ENCODE data around the gene UBE2L3.
A peak's percentile ranks its signal among the peaks of the same experiment; 100 is the strongest.

UBE2L3 gene

GRCh38 chr22:21623648-21623970, 56.1 kb downstream of the UBE2L3 start:
- no peak for DNase-seq
- no peaks in the 10 kb centered on the region for H3K9me3 Mint-ChIP-seq
- CTCF ChIA-PET, result interaction anchor here (0.7 to 3.1 kb wide), 3 partner anchors 8 to 19 kb away, joined by 3 to 12 read pairs (median 3); partner anchors contain the start of gene SDF2L1
- peaks cover 19% of the 10 kb centered on the region for H3K4me1 Mint-ChIP-seq
- no peak overlapping the region for H3K4me3 Mint-ChIP-seq
- H3K36me3 Mint-ChIP-seq, result peaks cover 39% of the 10 kb centered on the region
- no peak overlapping the region for H3K27ac Mint-ChIP-seq
- H3K27me3 Mint-ChIP-seq, result no peaks in the 10 kb centered on the region

DNA sequence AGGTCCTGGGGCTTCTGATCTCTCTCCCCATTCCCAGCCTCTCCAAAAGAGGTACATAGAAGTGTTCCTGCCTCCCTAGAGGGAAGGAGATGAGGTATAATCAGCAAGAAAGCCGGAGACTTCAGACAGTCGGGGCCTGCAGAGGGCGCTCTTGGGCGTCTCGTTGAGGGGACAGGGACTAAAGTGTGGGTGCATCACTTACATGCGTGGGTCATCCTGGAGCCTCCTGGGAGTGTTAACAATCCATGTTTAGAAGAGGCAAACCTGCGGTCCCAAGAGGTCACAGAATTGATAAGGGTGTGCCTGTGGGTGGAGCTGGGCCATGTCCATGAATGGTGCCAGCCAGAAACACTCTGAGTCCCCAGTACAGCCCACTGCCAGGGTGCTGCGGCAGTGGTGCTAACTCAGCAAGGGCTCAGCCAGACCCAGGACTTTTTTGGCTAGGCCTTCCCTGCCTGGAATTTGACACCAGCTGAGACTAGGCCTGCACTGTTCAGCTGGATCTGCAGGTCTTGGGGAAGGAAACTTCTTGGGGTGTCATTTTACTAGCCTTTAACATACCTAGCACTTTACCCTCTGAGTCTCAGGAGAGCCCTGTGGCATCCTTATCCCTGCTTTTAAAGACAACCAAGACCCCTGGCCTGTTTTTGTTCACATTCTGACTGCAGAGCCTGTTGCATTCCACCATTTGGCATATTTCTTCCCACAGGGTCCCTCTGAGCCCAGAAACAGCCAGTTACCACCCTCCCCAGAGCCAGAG, 56.8 kb downstream of the UBE2L3 start:
- peak; percentile 56 for DNase-seq
- H3K27ac Mint-ChIP-seq, result peak overlapping the region; percentile 49
- peaks cover 39% of the 10 kb centered on the region for H3K36me3 Mint-ChIP-seq
- H3K4me3 Mint-ChIP-seq, result no peak overlapping the region
- no peaks in the 10 kb centered on the region for H3K27me3 Mint-ChIP-seq
- H3K4me1 Mint-ChIP-seq, result peaks cover 21% of the 10 kb centered on the region
- H3K9me3 Mint-ChIP-seq, result no peaks in the 10 kb centered on the region
- CTCF ChIA-PET, result interaction anchor here (1.5 to 3.1 kb wide), 2 partner anchors 12 to 18 kb away, joined by 3 to 12 read pairs; partner anchors contain the start of gene SDF2L1

GRCh38 chr22:21624880-21625791, 57.6 kb downstream of the UBE2L3 start:
- no peaks in the 10 kb centered on the region for H3K9me3 Mint-ChIP-seq
- peaks cover 21% of the 10 kb centered on the region for H3K4me1 Mint-ChIP-seq
- no peak for DNase-seq
- H3K27ac Mint-ChIP-seq, result peak overlapping the region; percentile 49
- H3K4me3 Mint-ChIP-seq, result no peak overlapping the region
- CTCF ChIA-PET, result interaction anchor here (1.5 to 3.1 kb wide), 2 partner anchors 11 to 17 kb away, joined by 3 to 12 read pairs; partner anchors contain the start of gene SDF2L1
- H3K36me3 Mint-ChIP-seq, result peaks cover 38% of the 10 kb centered on the region
- H3K27me3 Mint-ChIP-seq, result no peaks in the 10 kb centered on the region

DNA sequence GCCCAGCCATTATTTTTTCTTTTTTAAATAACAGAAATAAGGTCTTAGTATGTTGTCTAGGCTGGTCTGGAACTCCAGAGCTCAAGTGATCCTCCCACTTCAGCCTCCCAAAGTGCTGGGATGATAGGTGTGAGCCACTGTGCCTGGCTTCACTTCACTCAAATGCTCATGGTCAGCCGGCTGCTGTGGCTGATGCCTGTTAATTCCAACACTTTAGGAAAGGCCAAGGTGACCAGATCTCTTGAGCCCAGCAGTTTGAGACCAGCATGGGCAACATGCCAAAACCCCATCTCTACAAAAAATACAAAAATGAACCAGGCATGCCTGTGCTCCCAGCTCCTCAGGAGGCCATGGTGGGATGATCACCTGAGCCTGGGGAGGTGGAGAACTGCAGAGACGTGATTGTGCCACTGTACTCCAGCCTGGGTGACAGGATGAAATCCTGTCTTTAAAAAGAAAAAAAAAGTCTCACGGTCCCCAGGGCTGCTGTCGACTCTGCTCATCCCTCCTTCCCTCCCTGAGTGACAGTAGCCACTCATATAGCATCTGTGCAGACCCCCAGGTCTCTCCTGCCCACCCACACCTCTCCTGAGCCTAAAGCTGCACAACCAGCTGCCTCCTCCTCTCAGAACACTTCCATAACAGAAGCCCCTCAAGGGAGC, 58.7 kb downstream of the UBE2L3 start:
- no peaks in the 10 kb centered on the region for H3K9me3 Mint-ChIP-seq
- H3K27me3 Mint-ChIP-seq, result no peaks in the 10 kb centered on the region
- no peak overlapping the region for H3K4me3 Mint-ChIP-seq
- CTCF ChIA-PET, result interaction anchor here (1.0 to 1.3 kb wide), 2 partner anchors 17 to 20 kb away, joined by 3 read pairs; no protein-coding TSS in a partner anchor
- H3K27ac Mint-ChIP-seq, result no peak overlapping the region
- H3K4me1 Mint-ChIP-seq, result peaks cover 27% of the 10 kb centered on the region
- peaks cover 38% of the 10 kb centered on the region for H3K36me3 Mint-ChIP-seq
- no peak for DNase-seq

DNA sequence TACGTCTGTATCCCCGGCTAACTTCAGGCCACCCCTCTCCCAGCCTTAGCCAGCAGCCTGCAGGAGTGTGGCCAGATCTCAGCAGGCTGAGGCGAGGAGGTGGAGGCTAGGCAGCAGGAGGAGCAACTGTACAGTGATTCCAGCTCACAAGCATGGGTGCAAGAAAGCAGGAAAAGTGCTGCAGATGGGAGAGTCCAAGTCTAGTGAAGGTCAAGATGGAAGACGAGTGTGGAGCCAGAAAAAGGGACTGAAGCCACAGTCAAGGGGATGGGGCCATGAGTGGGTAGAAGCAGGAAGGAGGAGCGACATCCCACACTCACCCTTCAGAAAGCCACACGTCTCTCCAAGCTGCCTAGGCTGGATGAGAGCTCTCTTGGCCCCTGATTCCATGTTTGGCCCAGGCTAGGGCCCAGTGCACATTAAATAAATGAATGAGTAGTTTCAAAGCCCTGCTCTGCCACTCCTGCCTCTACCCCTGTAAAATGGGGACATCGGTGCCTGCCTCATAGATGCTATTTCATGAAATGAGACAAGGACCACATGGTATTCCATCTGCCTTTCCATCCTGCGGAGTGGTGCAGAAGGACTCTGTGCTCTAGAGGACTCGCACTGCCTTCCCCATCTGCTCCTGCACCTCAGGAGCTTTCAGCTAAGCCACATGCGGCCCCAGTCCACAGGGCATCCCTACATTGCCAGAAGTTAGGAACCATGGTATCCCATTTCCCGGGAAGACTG, 59.4 kb downstream of the UBE2L3 start:
- peaks cover 30% of the 10 kb centered on the region for H3K4me1 Mint-ChIP-seq
- H3K9me3 Mint-ChIP-seq, result no peaks in the 10 kb centered on the region
- peaks cover 38% of the 10 kb centered on the region for H3K36me3 Mint-ChIP-seq
- CTCF ChIA-PET, result interaction anchor here (1.0 to 1.3 kb wide), 2 partner anchors 16 to 21 kb away, joined by 3 read pairs; no protein-coding TSS in a partner anchor
- H3K4me3 Mint-ChIP-seq, result peak overlapping the region; percentile 59
- no peak overlapping the region for H3K27ac Mint-ChIP-seq
- no peaks in the 10 kb centered on the region for H3K27me3 Mint-ChIP-seq
- no peak for DNase-seq

GRCh38 chr22:21628386-21629254, 61.1 kb downstream of the UBE2L3 start:
- Mint-ChIP-seq H3K36me3 (peaks cover 23% of the 10 kb centered on the region), H3K27me3 (peaks cover 3% of the 10 kb centered on the region), H3K4me1 (peaks cover 35% of the 10 kb centered on the region), H3K4me3 (peak overlapping the region; percentile 86), H3K27ac (peak overlapping the region; percentile 94), H3K9me3 (no peaks in the 10 kb centered on the region)
- no peak for DNase-seq
- CTCF ChIA-PET, result interaction anchor here (1.0 to 4.4 kb wide), 13 partner anchors 9 to 60 kb away, joined by 3 to 104 read pairs (median 6); partner anchors contain the start of gene SDF2L1

DNA sequence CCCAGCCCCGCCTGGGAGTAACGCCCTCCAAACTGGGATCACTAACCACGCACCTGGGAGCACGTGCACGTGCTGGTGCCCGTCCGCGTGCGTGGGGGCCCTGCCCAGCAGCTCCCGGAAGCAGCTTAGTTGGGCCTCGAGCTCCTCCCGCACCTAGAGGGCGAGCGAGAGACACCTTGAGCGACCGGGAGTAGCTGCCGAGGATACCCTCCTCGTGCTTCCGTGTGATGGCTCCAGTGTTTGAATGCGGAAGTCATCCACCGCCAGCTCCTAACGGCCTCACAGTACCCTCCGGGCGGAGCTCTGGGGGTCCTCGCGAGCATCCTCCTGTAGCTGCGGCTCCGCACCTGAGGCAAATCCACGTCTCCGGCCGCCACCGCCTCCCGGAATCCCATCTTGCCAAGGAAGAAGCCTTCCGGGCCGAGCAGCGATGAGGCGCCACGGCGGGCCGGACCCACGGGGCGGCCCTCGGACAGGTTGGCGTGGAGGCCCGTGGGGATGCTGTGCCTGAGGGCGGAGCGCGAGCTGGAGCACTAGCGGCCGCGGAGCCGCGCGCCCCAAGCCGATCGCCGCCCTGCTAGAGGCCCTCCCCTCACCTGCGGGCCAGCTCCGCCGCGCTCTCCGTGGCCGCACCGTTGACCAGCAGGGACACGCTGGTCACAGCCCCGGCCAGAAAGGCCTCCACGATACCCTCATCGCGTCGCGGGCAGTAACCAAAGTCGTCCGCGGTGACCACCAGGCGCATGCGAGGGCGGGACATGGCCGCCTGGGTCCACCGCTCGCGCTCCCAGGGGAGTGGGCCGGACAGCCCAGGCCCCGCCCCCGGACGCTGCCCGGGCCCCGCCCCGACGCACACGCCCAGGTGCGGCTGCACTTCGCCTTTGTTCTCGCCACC, 62.0 kb downstream of the UBE2L3 start, which contains the start of gene YDJC:
TSS of gene YDJC (minus strand) at position 768 of the 895 bp plus-strand sequence. CDS start at position 760, 8 bp downstream.
- peaks cover 35% of the 10 kb centered on the region for H3K4me1 Mint-ChIP-seq
- peak; percentile 96 for DNase-seq

GRCh38 chr22:21631025-21631424, 63.5 kb downstream of the UBE2L3 start:
- peaks cover 3% of the 10 kb centered on the region for H3K27me3 Mint-ChIP-seq
- DNase-seq, result no peak
- H3K27ac Mint-ChIP-seq, result no peak overlapping the region
- H3K36me3 Mint-ChIP-seq, result peaks cover 19% of the 10 kb centered on the region
- H3K4me1 Mint-ChIP-seq, result peaks cover 35% of the 10 kb centered on the region
- no peaks in the 10 kb centered on the region for H3K9me3 Mint-ChIP-seq
- H3K4me3 Mint-ChIP-seq, result no peak overlapping the region
- CTCF ChIA-PET, result interaction anchor here (0.8 to 4.4 kb wide), 4 partner anchors 9 to 43 kb away, joined by 3 to 104 read pairs (median 4); partner anchors contain the start of gene SDF2L1

More for the DNA sequence above, 62.0 kb downstream of the UBE2L3 start, which contains the start of gene YDJC:
- peaks cover 21% of the 10 kb centered on the region for H3K36me3 Mint-ChIP-seq
- H3K4me3 Mint-ChIP-seq, result peak within 1 kb of the TSS; percentile 86
- CTCF ChIA-PET, result interaction anchor here (0.8 to 4.4 kb wide), 14 partner anchors 8 to 61 kb away, joined by 3 to 104 read pairs (median 6); partner anchors contain the start of gene SDF2L1
- H3K27ac Mint-ChIP-seq, result peak within 1 kb of the TSS; percentile 94
- H3K9me3 Mint-ChIP-seq, result no peaks in the 10 kb centered on the region
- peaks cover 3% of the 10 kb centered on the region for H3K27me3 Mint-ChIP-seq

- CTCF ChIA-PET, result interaction anchor here (4.4 kb wide), 1 partner anchor 11 kb away, joined by 104 read pairs; the partner anchor contains the start of gene SDF2L1
- Mint-ChIP-seq H3K4me1 (peaks cover 28% of the 10 kb centered on the region), H3K9me3 (no peaks in the 10 kb centered on the region), H3K27me3 (peaks cover 11% of the 10 kb centered on the region), H3K4me3 (no peak within 1 kb of the TSS), H3K27ac (no peak within 1 kb of the TSS), H3K36me3 (peaks cover 10% of the 10 kb centered on the region)
- DNase-seq, result peak; percentile 68
Observed at GRCh38 chr22:21632237-21632895, 64.9 kb downstream of the UBE2L3 start, which contains the start of gene CCDC116. CCDC116 (plus strand) TSS chr22:21632760; CDS start chr22:21633182, 422 bp downstream.

DNA sequence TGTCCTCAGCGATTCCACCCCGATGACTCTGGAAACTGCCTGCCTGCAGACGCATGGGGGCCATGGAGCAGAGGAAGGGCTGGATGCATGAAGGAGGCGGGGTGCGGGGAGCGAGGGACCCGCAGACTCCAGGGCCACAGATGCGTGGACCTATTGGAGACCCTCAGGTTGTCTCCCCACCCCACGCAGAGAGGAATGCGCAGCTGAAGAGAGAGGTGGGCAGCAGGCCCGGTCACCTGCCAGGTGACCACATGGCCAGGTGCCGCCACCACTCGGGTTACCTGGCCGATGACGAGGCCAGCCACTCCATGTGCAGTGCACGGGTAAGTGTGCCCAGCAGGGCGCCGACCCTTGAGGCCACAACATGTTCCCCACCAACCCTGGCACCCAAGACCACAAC, 65.4 kb downstream of the UBE2L3 start:
- Mint-ChIP-seq H3K9me3 (no peaks in the 10 kb centered on the region), H3K4me3 (no peak overlapping the region), H3K36me3 (peaks cover 7% of the 10 kb centered on the region), H3K27me3 (peaks cover 11% of the 10 kb centered on the region), H3K27ac (no peak overlapping the region), H3K4me1 (peaks cover 24% of the 10 kb centered on the region)
- CTCF ChIA-PET, result interaction anchor here (4.4 kb wide), 1 partner anchor 10 kb away, joined by 104 read pairs; the partner anchor contains the start of gene SDF2L1
- no peak for DNase-seq

- no peaks in the 10 kb centered on the region for H3K9me3 Mint-ChIP-seq
- peaks cover 18% of the 10 kb centered on the region for H3K4me1 Mint-ChIP-seq
- DNase-seq, result no peak
- no peak overlapping the region for H3K27ac Mint-ChIP-seq
- peaks cover 11% of the 10 kb centered on the region for H3K27me3 Mint-ChIP-seq
- no peak overlapping the region for H3K4me3 Mint-ChIP-seq
- CTCF ChIA-PET, result no interaction called here
- peaks cover 3% of the 10 kb centered on the region for H3K36me3 Mint-ChIP-seq
Observed at GRCh38 chr22:21633481-21633880, 66.0 kb downstream of the UBE2L3 start.
